DOHH2 (cell line): Measurements from ENCODE around the gene TTC28.

ENCODE experiments used
- H3F3A ChIP-seq: fragments of 200-600 bp; sonication (generic), shearing (Covaris generic); 2 replicates; pipeline ENCODE4 v1.6.0; 2016; ENCODE audit warnings: antibody characterized with exemption, mild to moderate bottlenecking; ENCODE audit not compliant: control insufficient read depth, insufficient read depth
- H3K27ac ChIP-seq: fragments of 200-600 bp; sonication (generic); 2 replicates; pipeline ENCODE4 v1.5.1; 2014; ENCODE audit warnings: low read depth, mild to moderate bottlenecking, low read length, moderate library complexity
- H3K27me3 ChIP-seq: fragments of 200-600 bp; sonication (generic); 2 replicates; pipeline ENCODE4 v1.6.1; 2014; ENCODE audit warnings: mild to moderate bottlenecking, low read length, mixed read lengths; ENCODE audit not compliant: control insufficient read depth
- H3K36me3 ChIP-seq: fragments of 200-600 bp; sonication (generic); 2 replicates; pipeline ENCODE4 v1.6.1; 2014; ENCODE audit warnings: mild to moderate bottlenecking, low read length, moderate library complexity, mixed read lengths; ENCODE audit not compliant: control insufficient read depth
- H3K4me1 ChIP-seq: fragments of 200-600 bp; sonication (generic); 2 replicates; pipeline ENCODE4 v1.6.1; 2014; ENCODE audit warnings: mild to moderate bottlenecking, low read length, mixed read lengths; ENCODE audit not compliant: control insufficient read depth
- H3K4me2 ChIP-seq: fragments of 200-600 bp; sonication (generic); 2 replicates; pipeline ENCODE4 v1.6.0; 2014; ENCODE audit warnings: mild to moderate bottlenecking, low read length, moderate library complexity
- H3K4me3 ChIP-seq: fragments of 200-600 bp; sonication (generic); 2 replicates; pipeline ENCODE4 v1.5.1; 2014; ENCODE audit warnings: mild to moderate bottlenecking, low read length, mixed read lengths
- H3K79me2 ChIP-seq: fragments of 200-600 bp; sonication (generic); 2 replicates; pipeline ENCODE4 v1.6.1; 2014; ENCODE audit warnings: mild to moderate bottlenecking, low read length, mixed read lengths; ENCODE audit not compliant: control insufficient read depth
- H3K9me2 ChIP-seq: fragments of 200-600 bp; sonication (generic); replicated peaks from 2 replicates; pipeline ENCODE4 v1.6.1; 2014; ENCODE audit warnings: mild to moderate bottlenecking, low read length, mixed read lengths; ENCODE audit not compliant: control insufficient read depth
- H3K9me3 ChIP-seq: fragments of 200-600 bp; sonication (generic); 2 replicates; pipeline ENCODE4 v1.6.1; 2014; ENCODE audit warnings: antibody characterized with exemption, low read length, mixed read lengths; ENCODE audit not compliant: control insufficient read depth, insufficient read depth
- H4K20me1 ChIP-seq: fragments of 200-600 bp; sonication (generic); 2 replicates; pipeline ENCODE4 v1.6.0; 2014; ENCODE audit warnings: low read depth, mild to moderate bottlenecking, antibody characterized with exemption, low read length, moderate library complexity; ENCODE audit not compliant: control insufficient read depth, insufficient read depth
- EZH2phosphoT487 ChIP-seq: fragments of 200-600 bp; sonication (generic); IDR thresholded peaks from 2 replicates; pipeline ENCODE4 v1.6.1; 2017; ENCODE audit warnings: borderline replicate concordance, mild to moderate bottlenecking, antibody characterized with exemption, low read length, moderate library complexity, mixed read lengths
- TF ChIP-seq, protein P1 (sequence below): fragments of 200-600 bp; sonication (generic); IDR thresholded peaks from one replicate; pipeline ENCODE4 v1.5.1; 2014; ENCODE audit warnings: antibody characterized with exemption, mild to moderate bottlenecking, low read depth, low read length; ENCODE audit not compliant: poor library complexity, severe bottlenecking

Gene TTC28

GRCh38 chr22:27952779-27953178 is 726.9 kb downstream of the TTC28 start:
- no peak for TF ChIP-seq EZH2phosphoT487
- TF ChIP-seq, protein P1, sequence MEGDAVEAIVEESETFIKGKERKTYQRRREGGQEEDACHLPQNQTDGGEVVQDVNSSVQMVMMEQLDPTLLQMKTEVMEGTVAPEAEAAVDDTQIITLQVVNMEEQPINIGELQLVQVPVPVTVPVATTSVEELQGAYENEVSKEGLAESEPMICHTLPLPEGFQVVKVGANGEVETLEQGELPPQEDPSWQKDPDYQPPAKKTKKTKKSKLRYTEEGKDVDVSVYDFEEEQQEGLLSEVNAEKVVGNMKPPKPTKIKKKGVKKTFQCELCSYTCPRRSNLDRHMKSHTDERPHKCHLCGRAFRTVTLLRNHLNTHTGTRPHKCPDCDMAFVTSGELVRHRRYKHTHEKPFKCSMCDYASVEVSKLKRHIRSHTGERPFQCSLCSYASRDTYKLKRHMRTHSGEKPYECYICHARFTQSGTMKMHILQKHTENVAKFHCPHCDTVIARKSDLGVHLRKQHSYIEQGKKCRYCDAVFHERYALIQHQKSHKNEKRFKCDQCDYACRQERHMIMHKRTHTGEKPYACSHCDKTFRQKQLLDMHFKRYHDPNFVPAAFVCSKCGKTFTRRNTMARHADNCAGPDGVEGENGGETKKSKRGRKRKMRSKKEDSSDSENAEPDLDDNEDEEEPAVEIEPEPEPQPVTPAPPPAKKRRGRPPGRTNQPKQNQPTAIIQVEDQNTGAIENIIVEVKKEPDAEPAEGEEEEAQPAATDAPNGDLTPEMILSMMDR: no peak
- Histone ChIP-seq H3K4me2 (no peak overlapping the region), H3K9me3 (no peaks in the 10 kb centered on the region; the same call in 1 of the 2 replicates), H4K20me1 (no peaks in the 10 kb centered on the region), H3K36me3 (no peaks in the 10 kb centered on the region), H3K27me3 (no peaks in the 10 kb centered on the region), H3K4me3 (no peak overlapping the region), H3K79me2 (no peaks in the 10 kb centered on the region), H3K27ac (no peak overlapping the region), H3K4me1 (no peaks in the 10 kb centered on the region), H3K9me2 (no peaks in the 10 kb centered on the region), H3F3A (no peaks in the 10 kb centered on the region)

DNA sequence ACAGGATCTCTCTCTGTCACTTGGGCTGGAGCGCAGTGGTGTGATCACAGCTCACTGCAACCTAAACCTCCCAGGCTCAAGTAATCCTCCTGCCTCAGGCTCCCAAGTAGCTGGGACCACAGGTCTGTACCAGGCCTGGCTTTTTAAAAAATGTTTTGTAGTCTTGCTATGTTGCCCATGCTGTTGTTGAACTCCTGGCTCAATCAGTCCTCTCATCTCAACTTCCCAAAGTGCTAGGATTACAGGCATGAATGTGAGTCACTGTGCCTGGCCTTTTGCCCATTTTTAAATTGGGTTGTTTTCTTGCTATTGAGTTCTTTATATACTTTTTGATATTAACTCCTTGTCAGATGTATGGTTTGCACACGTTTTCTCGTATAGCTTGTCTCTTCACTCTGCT is 727.5 kb downstream of the TTC28 start:
- H3K4me2 ChIP-seq: no peak overlapping the region
- H3K79me2 ChIP-seq: no peaks in the 10 kb centered on the region
- no peaks in the 10 kb centered on the region for H4K20me1 ChIP-seq
- no peak overlapping the region for H3K4me3 ChIP-seq
- no peaks in the 10 kb centered on the region for H3K9me2 ChIP-seq
- TF ChIP-seq EZH2phosphoT487: no peak
- TF ChIP-seq, protein P1: no peak
- no peaks in the 10 kb centered on the region for H3K27me3 ChIP-seq
- no peaks in the 10 kb centered on the region for H3K9me3 ChIP-seq
- no peaks in the 10 kb centered on the region for H3K4me1 ChIP-seq
- H3K27ac ChIP-seq: no peak overlapping the region
- no peaks in the 10 kb centered on the region for H3F3A ChIP-seq
- no peaks in the 10 kb centered on the region for H3K36me3 ChIP-seq

DNA sequence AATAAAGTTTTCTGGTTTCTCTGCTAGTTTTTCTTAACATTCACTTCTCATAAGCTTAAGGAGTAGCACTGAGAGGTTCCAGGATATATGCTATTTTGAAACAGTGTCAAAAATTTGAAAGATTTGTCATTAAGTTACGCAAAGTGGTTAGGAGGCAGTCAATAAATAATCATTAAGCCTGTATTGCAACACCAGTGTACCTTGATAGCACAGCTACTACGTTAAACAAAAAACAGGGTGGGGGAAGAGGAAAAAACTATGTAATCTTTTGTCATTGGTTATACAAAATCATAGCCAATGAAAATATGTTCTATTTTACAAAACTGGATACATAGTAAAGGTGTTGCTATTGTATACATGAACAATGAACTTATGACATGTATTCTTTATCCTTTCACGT is 730.2 kb downstream of the TTC28 start:
- H3F3A ChIP-seq: no peaks in the 10 kb centered on the region
- H3K9me3 ChIP-seq: no peaks in the 10 kb centered on the region
- no peaks in the 10 kb centered on the region for H3K36me3 ChIP-seq
- no peak overlapping the region for H3K27ac ChIP-seq
- peaks cover 3% of the 10 kb centered on the region for H3K4me1 ChIP-seq
- no peaks in the 10 kb centered on the region for H3K27me3 ChIP-seq
- no peaks in the 10 kb centered on the region for H3K79me2 ChIP-seq
- no peak overlapping the region for H3K4me2 ChIP-seq
- H4K20me1 ChIP-seq: no peaks in the 10 kb centered on the region
- H3K4me3 ChIP-seq: no peak overlapping the region
- no peaks in the 10 kb centered on the region for H3K9me2 ChIP-seq
- no peak for TF ChIP-seq EZH2phosphoT487
- TF ChIP-seq, protein P1: no peak

- Histone ChIP-seq H3K4me3 (no peak overlapping the region), H3K27me3 (no peaks in the 10 kb centered on the region), H3K36me3 (no peaks in the 10 kb centered on the region), H3K4me2 (no peak overlapping the region), H3K27ac (no peak overlapping the region), H3K4me1 (peaks cover 5% of the 10 kb centered on the region), H3K79me2 (no peaks in the 10 kb centered on the region), H3F3A (no peaks in the 10 kb centered on the region), H4K20me1 (no peaks in the 10 kb centered on the region), H3K9me2 (no peaks in the 10 kb centered on the region), H3K9me3 (no peaks in the 10 kb centered on the region)
- TF ChIP-seq EZH2phosphoT487: no peak
- TF ChIP-seq, protein P1: no peak
Measured at GRCh38 chr22:27948569-27948968, 731.1 kb downstream of the TTC28 start.
